GM21423 (cell line): ENCODE data around the gene CD300LD.
"Not testable (repeated sequence)": the region's sequence is repeated elsewhere in the genome, so short reads cannot be mapped to it uniquely, and the experiment has no call there.

ENCODE experiments used
- ATAC-seq: cut with Tn5 transposase; IDR thresholded peaks from one replicate; pipeline ENCODE4 v1.9.1; 2021; ENCODE audit warnings: mild to moderate bottlenecking, moderate library complexity; ENCODE audit not compliant: unreplicated experiment

CD300LD gene

GRCh38 chr17:74592087-74592990, at the start of gene CD300LD:
TSS of gene CD300LD (minus strand) at chr17:74592283. CDS start at chr17:74592202, 81 bp downstream.
- ATAC-seq: no peak

DNA sequence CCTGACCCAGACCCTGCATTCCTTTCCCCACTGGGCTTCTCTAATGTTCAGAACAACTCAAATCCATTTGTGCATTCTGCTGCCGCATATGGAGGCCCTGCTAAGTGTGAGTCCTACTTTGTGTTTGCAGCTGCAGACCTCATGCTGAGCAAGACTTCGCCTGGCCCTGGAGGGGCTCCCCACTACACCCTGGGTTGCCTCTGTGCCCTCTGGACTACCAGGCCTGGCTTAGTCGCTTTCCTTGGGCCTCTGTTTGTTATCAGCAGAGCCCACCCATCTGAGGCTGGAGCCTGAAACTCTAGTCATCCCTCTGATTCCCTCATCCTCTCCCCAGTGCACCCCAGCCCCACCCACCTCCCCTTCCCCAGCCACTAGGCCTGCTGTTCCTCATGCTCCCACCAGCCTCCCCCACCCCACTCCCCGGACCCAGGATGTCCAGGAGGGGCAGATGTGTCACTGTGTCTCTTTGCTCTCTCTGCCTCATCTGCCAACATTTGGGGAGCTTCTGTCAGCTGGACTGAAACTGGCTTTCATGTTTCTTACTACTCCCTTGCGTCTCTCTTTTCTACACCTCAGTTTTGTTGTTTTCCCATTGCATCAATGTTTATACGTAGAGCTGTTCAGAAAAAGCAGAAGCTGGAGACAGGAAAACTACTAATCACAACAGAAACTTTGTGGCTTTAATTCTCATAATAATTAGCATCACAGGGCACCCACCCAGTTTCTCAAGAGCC, 49.3 kb upstream of the CD300LD start:
- ATAC-seq: no peak

- no peak for ATAC-seq
Measured at GRCh38 chr17:74639704-74640151, 47.6 kb upstream of the CD300LD start.

DNA sequence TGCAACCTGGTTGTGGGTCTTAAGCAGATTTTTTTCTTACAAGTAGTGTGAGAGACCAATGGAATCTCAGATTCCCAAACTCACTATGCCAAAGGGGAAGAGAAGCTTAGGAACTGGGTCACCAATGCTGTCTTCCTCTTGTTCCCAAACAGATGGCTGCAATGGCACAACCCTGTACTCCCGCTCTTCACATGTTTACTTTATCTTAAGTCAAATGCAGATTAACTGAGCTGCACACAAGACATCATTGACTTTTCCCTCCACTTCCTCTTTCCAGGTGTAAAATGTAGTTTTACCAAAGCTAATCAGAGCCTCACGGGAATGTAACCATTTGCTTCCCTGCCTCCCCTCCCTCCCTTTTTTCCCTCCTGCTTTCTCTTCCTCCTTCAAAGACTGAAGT, 45.8 kb upstream of the CD300LD start:
- ATAC-seq: no peak

DNA sequence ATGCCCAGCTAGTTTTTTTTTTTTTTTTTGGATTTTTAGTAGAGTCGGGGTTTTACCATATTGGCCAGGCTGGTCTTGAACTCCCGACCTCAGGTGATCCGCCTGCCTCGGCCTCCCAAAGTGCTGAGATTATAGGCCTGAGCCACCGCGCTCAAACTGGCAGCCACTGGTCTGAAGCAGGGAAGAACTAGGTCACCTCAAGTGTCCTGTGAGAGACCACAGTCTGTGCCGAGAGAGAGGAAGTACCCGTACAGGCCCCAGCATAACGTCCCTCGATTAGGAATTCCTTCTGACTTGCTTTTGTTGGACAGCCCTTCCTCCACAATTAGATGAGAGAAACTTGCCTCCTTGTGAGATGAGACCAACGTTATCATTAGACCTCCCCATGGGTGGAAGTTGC, 45.2 kb upstream of the CD300LD start:
- ATAC-seq: no peak

DNA sequence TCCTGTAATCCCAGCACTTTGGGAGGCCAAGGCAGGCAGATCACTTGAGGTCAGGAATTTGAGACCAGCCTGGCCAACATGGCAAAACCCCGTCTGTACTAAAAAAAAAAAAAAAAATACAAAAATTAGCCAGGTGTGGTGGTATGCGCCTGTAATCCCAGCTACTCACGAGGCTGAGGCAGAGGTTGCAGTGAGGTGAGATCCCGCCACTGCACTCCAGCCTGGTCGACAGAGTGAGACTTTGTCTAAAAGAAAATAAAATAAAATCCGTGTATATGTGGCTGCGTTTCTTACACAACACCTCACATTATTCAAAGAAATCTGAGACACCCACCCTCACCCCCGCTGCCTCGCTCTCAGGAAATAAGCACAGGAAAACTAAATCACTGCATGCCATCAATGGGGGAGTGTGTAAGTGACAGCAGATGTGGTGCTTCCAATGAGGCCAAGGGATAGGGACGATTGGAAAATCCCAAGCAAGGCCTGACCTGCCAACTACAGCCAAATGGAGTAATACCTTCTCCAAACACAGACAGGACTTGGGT, 44.5 kb upstream of the CD300LD start:
- not testable (repeated sequence) for ATAC-seq

- no peak for ATAC-seq
Measured at GRCh38 chr17:74635418-74635817, 43.3 kb upstream of the CD300LD start.

GRCh38 chr17:74633326-74633725, 41.2 kb upstream of the CD300LD start:
- no peak for ATAC-seq

DNA sequence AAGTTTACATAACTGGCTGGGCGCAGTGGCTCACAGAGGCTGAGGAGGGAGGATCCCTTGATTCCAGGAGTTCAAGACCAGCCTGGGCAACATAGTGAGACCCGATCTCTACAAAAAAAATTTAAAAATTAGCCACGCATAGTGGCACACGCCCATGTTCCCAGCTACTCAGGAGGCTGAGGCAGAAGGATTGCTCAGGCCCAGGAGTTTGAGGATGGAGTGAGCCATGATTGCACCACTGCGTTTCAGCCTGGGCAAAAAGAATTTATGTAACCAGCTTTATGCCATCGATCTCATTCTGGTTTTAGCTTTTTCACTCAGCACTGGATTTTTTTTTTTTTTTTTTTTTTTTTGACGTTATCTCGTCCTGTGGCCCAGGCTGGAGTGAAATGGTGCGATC, 40.5 kb upstream of the CD300LD start:
- ATAC-seq: no peak

DNA sequence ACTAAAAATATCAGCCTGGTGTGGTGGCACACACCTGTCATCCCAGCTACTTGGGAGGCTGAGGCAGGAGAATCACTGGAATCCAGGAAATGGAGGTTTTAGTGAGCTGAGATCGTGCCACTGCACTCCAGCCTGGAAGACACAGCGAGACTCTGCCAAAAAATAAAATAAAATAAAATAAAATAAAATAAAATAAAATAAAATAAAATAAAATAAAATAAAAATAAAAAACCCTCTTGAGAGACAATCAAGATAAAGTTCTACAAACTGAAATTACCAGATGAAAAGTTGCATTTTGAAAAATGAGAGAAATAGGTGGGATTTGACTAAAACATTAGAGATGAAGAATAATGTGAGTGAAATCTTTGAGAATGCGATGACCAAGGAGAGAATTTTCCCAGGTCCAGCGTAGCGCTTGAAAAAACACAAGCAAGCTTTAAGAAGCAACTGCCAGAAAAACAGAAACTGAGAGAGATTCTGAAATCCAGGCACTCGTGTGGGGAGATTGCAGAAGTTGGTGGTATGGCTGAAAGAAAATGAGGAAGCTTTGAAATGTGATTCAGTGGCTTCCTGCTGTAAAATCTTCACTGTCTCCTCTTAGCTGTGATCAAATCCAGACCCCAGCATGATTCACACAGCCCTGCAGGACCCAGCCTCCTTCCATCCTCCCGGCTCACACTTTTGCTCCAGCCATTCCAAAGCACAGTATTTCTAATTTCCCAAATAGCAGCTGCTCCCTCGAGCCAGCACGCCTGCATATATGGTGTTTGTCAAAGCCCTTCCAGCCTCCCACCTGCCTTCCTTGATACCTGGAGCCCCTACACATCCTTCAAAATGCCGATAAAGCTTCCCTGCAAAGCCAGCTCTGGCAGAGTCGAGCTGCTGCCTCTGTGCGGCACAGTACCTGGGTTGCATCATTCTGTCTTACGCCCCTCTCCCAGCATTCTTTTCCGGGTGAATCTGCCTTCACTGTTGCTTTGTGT, 39.7 kb upstream of the CD300LD start:
- ATAC-seq: no peak

DNA sequence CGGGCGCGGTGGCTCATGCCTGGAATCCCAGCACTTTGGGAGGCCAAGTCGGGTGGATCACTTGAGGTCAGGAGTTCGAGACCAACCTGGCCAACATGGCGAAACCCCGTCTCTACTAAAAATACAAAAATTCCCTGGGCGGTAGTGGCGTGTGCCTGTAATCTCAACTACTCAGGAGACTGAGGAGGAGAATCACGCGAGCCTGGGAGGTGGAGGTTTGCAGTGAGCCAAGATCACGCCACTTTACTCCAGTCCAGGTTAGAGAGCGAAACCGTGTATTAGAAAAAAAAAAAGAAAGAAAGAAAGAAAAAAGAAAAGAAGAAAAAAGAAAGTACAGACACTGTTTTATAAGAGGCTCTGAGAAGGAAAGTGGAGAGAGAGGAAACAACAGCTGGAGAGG, 38.2 kb upstream of the CD300LD start:
- not testable (repeated sequence) for ATAC-seq

DNA sequence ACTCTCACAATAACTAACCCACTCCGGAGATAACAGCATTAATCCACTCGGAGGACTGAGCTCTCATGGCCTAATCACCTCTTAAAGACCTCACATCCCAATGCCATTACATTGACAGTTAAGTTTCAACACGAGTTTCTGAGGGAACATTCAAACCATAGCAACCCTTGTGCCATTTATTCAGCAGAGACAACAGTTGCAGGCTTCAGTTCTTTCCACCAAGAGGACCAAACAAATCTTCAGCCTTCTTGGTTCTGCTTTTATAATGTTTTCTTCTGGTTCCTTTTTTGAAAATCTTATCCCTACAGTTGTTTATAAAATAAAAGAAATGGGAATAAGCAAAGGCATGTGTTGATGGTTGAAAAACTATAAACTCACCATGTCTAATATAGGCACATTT, 33.6 kb upstream of the CD300LD start:
- no peak for ATAC-seq

DNA sequence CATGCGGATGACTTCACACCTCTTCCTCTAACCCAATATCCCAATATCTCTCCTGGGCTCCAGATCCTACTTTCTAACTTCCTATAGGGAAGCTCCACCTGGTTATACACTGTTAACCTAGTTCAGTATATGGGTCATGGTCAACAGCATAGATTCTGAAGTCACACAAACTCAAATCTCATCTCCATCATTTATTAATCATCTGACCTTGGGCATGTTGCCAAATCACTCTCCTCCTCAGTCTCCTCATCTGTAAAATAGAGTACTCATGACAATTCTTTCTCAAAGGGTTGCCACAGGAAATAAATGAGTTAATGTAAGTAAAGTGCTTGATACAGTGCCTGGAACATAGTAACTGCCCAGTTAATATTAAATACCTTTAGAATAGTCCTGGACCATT, 32.0 kb upstream of the CD300LD start:
- ATAC-seq: no peak

DNA sequence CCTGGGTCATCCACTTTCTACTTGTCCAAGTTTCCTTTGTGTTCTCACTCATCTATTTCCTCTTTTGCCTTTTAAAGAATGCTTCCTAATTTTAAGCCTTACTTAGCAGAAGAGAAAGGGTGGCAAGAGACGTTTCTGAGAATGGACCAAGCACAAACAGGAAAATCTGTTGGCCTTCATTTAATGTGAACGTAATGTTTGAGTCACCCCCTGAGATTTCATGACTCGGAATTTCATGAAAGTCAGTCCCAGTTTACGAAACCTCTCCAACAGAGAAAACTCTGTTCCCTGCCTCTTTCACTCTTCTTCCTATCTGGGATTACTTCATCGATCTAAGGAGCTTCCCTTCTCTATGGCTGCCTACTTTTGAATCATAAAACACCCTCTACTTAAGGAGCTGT, 31.6 kb upstream of the CD300LD start, which contains the start of gene CD300E:
TSS of gene CD300E (minus strand) at position 46 of the 401 bp plus-strand sequence. CDS start 117 bp downstream, outside the sequence.
- ATAC-seq: no peak

GRCh38 chr17:74619077-74619673, 27.1 kb upstream of the CD300LD start:
- no peak for ATAC-seq

DNA sequence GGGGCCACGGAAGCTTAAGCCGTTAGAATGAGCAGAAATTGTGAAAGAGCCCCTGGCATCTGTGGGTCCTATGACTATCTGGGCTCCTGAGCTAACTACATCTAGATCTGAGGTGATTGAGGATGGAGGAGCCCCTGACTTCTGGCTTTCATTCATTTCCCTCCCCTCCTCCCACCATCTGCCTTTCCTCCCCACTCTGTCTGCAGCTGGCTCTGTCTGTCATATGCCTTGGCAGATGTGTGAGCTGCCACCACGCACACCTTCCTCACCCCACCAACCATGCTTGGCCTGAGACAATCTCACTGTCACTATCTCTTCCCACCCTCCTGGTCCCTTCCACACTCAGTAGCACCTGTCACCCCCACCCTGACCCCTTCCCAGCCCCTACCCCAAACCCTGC, 26.4 kb upstream of the CD300LD start:
- no peak for ATAC-seq

GRCh38 chr17:74616696-74617095, 24.6 kb upstream of the CD300LD start:
- no peak for ATAC-seq

GRCh38 chr17:74612046-74612445, 20.0 kb upstream of the CD300LD start:
- no peak for ATAC-seq

GRCh38 chr17:74610108-74610507, 18.0 kb upstream of the CD300LD start:
- no peak for ATAC-seq

GRCh38 chr17:74608511-74608910, 16.4 kb upstream of the CD300LD start:
- no peak for ATAC-seq
